Stimulated activated CD8-positive, alpha-beta memory T cell treated with anti-CD3 and anti-CD28 coated beads, Interleukin-4, amount 100 ng/mL, for 1 hour (primary cell): ENCODE results near the gene CNTRL.

ENCODE experiments used
- DNase-seq, 2 donors: peaks; one replicate each; pipeline ENCODE4 v3.0.0-alpha.2; 2020; ENCODE audit warnings: low read depth in 2 of 2, low spot score in 1 of 2

Gene CNTRL

GRCh38 chr9:121179930-121180681, 105.4 kb downstream of the CNTRL start:
- DNase-seq = no peak

- DNase-seq = no peak
Observed at GRCh38 chr9:121182101-121182836, 107.5 kb downstream of the CNTRL start.

GRCh38 chr9:121182989-121183388, 108.2 kb downstream of the CNTRL start:
- no peak for DNase-seq

GRCh38 chr9:121183666-121184423, 109.1 kb downstream of the CNTRL start:
- DNase-seq = no peak

GRCh38 chr9:121184463-121184862, 109.7 kb downstream of the CNTRL start:
- DNase-seq = no peak

- no peak for DNase-seq
Observed at GRCh38 chr9:121185178-121185745, 110.5 kb downstream of the CNTRL start.

GRCh38 chr9:121185774-121186403, 111.1 kb downstream of the CNTRL start:
- DNase-seq = no peak

GRCh38 chr9:121187636-121188305, 113.0 kb downstream of the CNTRL start:
- DNase-seq = no peak

- no peak for DNase-seq
Observed at GRCh38 chr9:121189006-121189405, 114.3 kb downstream of the CNTRL start.

- no peak for DNase-seq
Observed at GRCh38 chr9:121189660-121190059, 114.9 kb downstream of the CNTRL start.

- no peak for DNase-seq
Observed at GRCh38 chr9:121191235-121191634, 116.5 kb downstream of the CNTRL start.

GRCh38 chr9:121192518-121192917, 117.8 kb downstream of the CNTRL start:
- DNase-seq = no peak

GRCh38 chr9:121192959-121193640, 118.3 kb downstream of the CNTRL start:
- no peak for DNase-seq

- DNase-seq = no peak
Observed at GRCh38 chr9:121194730-121195129, 120.0 kb downstream of the CNTRL start.

- no peak for DNase-seq
Observed at GRCh38 chr9:121196389-121196788, 121.6 kb downstream of the CNTRL start.

GRCh38 chr9:121197132-121197531, 122.4 kb downstream of the CNTRL start:
- no peak for DNase-seq

- no peak for DNase-seq
Observed at GRCh38 chr9:121198512-121199042, 123.8 kb downstream of the CNTRL start.

- no peak for DNase-seq
Observed at GRCh38 chr9:121199921-121200320, 125.2 kb downstream of the CNTRL start.

- DNase-seq = no peak
Observed at GRCh38 chr9:121200356-121200755, 125.6 kb downstream of the CNTRL start.
